Loucy (cell line): ENCODE results near the gene ADARB1.

ENCODE experiments used
- H2AFZ ChIP-seq: fragments of 200-600 bp; sonication (generic); 2 replicates; pipeline ENCODE4 v1.6.0; 2016; ENCODE audit warnings: antibody characterized with exemption, mild to moderate bottlenecking, low read length, moderate library complexity
- H3F3A ChIP-seq: fragments of 200-600 bp; 2 replicates; pipeline ENCODE4 v1.6.0; 2016; ENCODE audit warnings: antibody characterized with exemption, low read depth, mild to moderate bottlenecking
- H3K27me3 ChIP-seq: fragments of 200-600 bp; sonication (generic); 2 replicates; pipeline ENCODE4 v1.6.1; 2014; ENCODE audit warnings: low read length, mild to moderate bottlenecking; ENCODE audit not compliant: insufficient read depth, poor library complexity, severe bottlenecking
- H3K36me3 ChIP-seq: fragments of 200-600 bp; sonication (generic); 2 replicates; pipeline ENCODE4 v1.6.1; 2016; ENCODE audit warnings: low read length; ENCODE audit not compliant: insufficient read depth
- H3K4me1 ChIP-seq: fragments of 200-600 bp; sonication (generic); 2 replicates; pipeline ENCODE4 v1.5.1; 2014; ENCODE audit warnings: low read length, mild to moderate bottlenecking; ENCODE audit not compliant: insufficient read depth, poor library complexity, severe bottlenecking
- H3K4me2 ChIP-seq: fragments of 200-600 bp; sonication (generic); 2 replicates; pipeline ENCODE4 v1.6.0; 2014; ENCODE audit warnings: antibody characterized with exemption, low read length, low read depth, mild to moderate bottlenecking; ENCODE audit not compliant: poor library complexity, severe bottlenecking
- H3K4me3 ChIP-seq: fragments of 200-600 bp; sonication (generic); 2 replicates; pipeline ENCODE4 v1.5.1; 2014; ENCODE audit warnings: low read length, mild to moderate bottlenecking, mixed read lengths; ENCODE audit not compliant: poor library complexity, severe bottlenecking
- H3K79me2 ChIP-seq: fragments of 200-600 bp; sonication (generic); 2 replicates; pipeline ENCODE4 v1.6.1; 2014; ENCODE audit warnings: low read length; ENCODE audit not compliant: insufficient read depth
- H3K9ac ChIP-seq: fragments of 200-600 bp; sonication (generic); 2 replicates; pipeline ENCODE4 v1.6.0; 2014; ENCODE audit warnings: mild to moderate bottlenecking, low read depth, low read length, moderate library complexity; ENCODE audit not compliant: poor library complexity, severe bottlenecking
- H3K9me2 ChIP-seq: fragments of 200-600 bp; sonication (generic); replicated peaks from 2 replicates; pipeline ENCODE4 v1.6.1; 2016; ENCODE audit warnings: low read depth, low read length, mixed read lengths
- H3K9me3 ChIP-seq: fragments of 200-600 bp; sonication (generic); 2 replicates; pipeline ENCODE4 v1.6.1; 2014; ENCODE audit warnings: mild to moderate bottlenecking, antibody characterized with exemption, low read length, low read depth; ENCODE audit not compliant: insufficient read depth
- H4K20me1 ChIP-seq: fragments of 200-600 bp; sonication (generic); 2 replicates; pipeline ENCODE4 v1.6.0; 2014; ENCODE audit warnings: antibody characterized with exemption, low read length, mild to moderate bottlenecking; ENCODE audit not compliant: insufficient read depth, poor library complexity, severe bottlenecking
- CTCF ChIP-seq: fragments of 200-600 bp; sonication (generic); conservative IDR thresholded peaks from 2 replicates; pipeline ENCODE4 v1.5.1; 2014; ENCODE audit warnings: mild to moderate bottlenecking, antibody characterized with exemption, low read length
- EZH2phosphoT487 ChIP-seq: fragments of 200-600 bp; IDR thresholded peaks from 2 replicates; pipeline ENCODE4 v1.6.1; 2018; ENCODE audit warnings: antibody characterized with exemption, mild to moderate bottlenecking, moderate library complexity, borderline replicate concordance

The ADARB1 gene

DNA sequence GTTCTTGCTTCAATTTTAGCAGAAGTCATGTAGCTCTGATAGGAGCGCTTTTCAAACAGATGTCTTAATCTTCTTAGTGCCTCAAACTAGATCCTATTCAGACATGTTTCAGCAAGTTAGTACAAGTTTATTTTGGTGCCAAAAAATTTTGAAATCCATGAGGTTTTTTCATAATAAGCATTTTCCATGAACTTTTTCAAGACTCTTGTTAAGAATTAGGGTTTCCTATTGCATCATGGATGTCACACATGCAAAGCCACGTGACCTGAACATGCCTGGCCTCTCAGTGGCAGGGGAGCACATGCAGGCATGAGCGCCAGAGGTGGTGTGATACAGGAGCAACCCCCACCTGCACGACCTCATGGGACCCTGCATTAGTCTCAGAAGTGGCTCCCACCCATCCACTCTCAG, 145.7 kb downstream of the ADARB1 start:
- no peak overlapping the region for H3K4me3 ChIP-seq

GRCh38 chr21:45220714-45221490, 146.5 kb downstream of the ADARB1 start:
- Histone ChIP-seq H3K9me3 (peaks cover 3% of the 10 kb centered on the region; the same call in 1 of the 2 replicates), H2AFZ (no peak overlapping the region)

More for the DNA sequence above, 145.7 kb downstream of the ADARB1 start:
- TF ChIP-seq EZH2phosphoT487 (no peak), CTCF (no peak)
- H3K9me3 ChIP-seq, result peaks cover 3% of the 10 kb centered on the region; the same call in 1 of the 2 replicates
- H3K9ac ChIP-seq, result no peak overlapping the region
- no peak overlapping the region for H2AFZ ChIP-seq
- H3F3A ChIP-seq, result no peaks in the 10 kb centered on the region
- H3K9me2 ChIP-seq, result no peaks in the 10 kb centered on the region
- H3K27me3 ChIP-seq, result no peaks in the 10 kb centered on the region
- H4K20me1 ChIP-seq, result no peaks in the 10 kb centered on the region
- no peaks in the 10 kb centered on the region; the same call in 1 of the 2 replicates for H3K36me3 ChIP-seq
- no peaks in the 10 kb centered on the region for H3K79me2 ChIP-seq
- no peak overlapping the region for H3K4me2 ChIP-seq
- no peaks in the 10 kb centered on the region for H3K4me1 ChIP-seq

GRCh38 chr21:45222001-45222400, 147.6 kb downstream of the ADARB1 start:
- no peak overlapping the region for H3K9ac ChIP-seq
- H3K36me3 ChIP-seq, result no peaks in the 10 kb centered on the region; the same call in 1 of the 2 replicates
- no peaks in the 10 kb centered on the region for H3K27me3 ChIP-seq
- H3K9me3 ChIP-seq, result peaks cover 3% of the 10 kb centered on the region; the same call in 1 of the 2 replicates
- no peak overlapping the region for H3K4me2 ChIP-seq
- H3K4me1 ChIP-seq, result no peaks in the 10 kb centered on the region
- TF ChIP-seq CTCF (no peak), EZH2phosphoT487 (no peak)
- H3K4me3 ChIP-seq, result no peak overlapping the region
- H3K79me2 ChIP-seq, result no peaks in the 10 kb centered on the region
- H2AFZ ChIP-seq, result no peak overlapping the region
- no peaks in the 10 kb centered on the region for H3K9me2 ChIP-seq
- no peaks in the 10 kb centered on the region for H3F3A ChIP-seq
- H4K20me1 ChIP-seq, result no peaks in the 10 kb centered on the region

More at GRCh38 chr21:45220714-45221490, 146.5 kb downstream of the ADARB1 start:
- H3F3A ChIP-seq, result no peaks in the 10 kb centered on the region
- H3K4me3 ChIP-seq, result no peak overlapping the region
- no peaks in the 10 kb centered on the region; the same call in 1 of the 2 replicates for H3K36me3 ChIP-seq
- H3K9me2 ChIP-seq, result no peaks in the 10 kb centered on the region
- H3K4me2 ChIP-seq, result no peak overlapping the region
- no peak for TF ChIP-seq CTCF
- TF ChIP-seq EZH2phosphoT487, result no peak
- H3K4me1 ChIP-seq, result no peaks in the 10 kb centered on the region
- H3K79me2 ChIP-seq, result no peaks in the 10 kb centered on the region
- no peaks in the 10 kb centered on the region for H4K20me1 ChIP-seq
- no peaks in the 10 kb centered on the region for H3K27me3 ChIP-seq
- H3K9ac ChIP-seq, result no peak overlapping the region
